Thyroid gland (tissue), 4 donors: ENCODE measurements around the gene YPEL2.

ENCODE experiments used
- POLR2A ChIP-seq, 2 donors: fragments of 450-650 bp; IDR thresholded peaks; one replicate each; pipeline ENCODE4 v1.6.1; 2017; ENCODE audit warnings: antibody characterized with exemption in 2 of 2, mild to moderate bottlenecking in 2 of 2, moderate library complexity in 1 of 2
- TF ChIP-seq, protein P1 (sequence below), 6 experiments: fragments of 200-600 bp in 3 of 6; fragments of 450-650 bp in 3 of 6; sonication (generic) in 3 of 6; IDR thresholded peaks; one replicate each; pipeline ENCODE4 v1.5.1; 2016 to 2019; ENCODE audit warnings: antibody characterized with exemption in 6 of 6, mild to moderate bottlenecking in 2 of 6, inconsistent platforms in 1 of 6, moderate library complexity in 1 of 6

DNA sequence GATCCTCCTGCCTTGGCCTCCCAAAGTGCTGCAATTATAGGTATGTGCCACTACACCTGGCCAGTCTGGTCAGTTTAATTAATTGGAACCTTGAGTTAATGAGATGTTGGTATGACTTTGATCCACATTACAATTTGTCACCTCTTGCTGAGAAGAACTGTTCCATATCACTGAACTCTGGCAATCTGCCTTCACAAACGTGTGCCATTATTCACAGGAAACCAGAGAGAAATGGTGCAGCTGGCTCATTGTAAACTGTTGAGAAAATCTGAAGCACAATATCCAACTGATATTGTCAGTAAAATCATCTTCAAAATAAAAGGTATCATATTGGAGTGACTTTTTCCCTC, 39.3 kb upstream of the YPEL2 start:
- TF ChIP-seq, protein P1, sequence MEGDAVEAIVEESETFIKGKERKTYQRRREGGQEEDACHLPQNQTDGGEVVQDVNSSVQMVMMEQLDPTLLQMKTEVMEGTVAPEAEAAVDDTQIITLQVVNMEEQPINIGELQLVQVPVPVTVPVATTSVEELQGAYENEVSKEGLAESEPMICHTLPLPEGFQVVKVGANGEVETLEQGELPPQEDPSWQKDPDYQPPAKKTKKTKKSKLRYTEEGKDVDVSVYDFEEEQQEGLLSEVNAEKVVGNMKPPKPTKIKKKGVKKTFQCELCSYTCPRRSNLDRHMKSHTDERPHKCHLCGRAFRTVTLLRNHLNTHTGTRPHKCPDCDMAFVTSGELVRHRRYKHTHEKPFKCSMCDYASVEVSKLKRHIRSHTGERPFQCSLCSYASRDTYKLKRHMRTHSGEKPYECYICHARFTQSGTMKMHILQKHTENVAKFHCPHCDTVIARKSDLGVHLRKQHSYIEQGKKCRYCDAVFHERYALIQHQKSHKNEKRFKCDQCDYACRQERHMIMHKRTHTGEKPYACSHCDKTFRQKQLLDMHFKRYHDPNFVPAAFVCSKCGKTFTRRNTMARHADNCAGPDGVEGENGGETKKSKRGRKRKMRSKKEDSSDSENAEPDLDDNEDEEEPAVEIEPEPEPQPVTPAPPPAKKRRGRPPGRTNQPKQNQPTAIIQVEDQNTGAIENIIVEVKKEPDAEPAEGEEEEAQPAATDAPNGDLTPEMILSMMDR (IDR thresholded peaks at IDR 0.05) = no peak
- no peak for TF ChIP-seq POLR2A (IDR thresholded peaks at IDR 0.05)
